ENCODE results near the gene SLC19A1. TPM values are rescaled to one million over a fixed set of nuclear protein-coding genes. Genes with fewer than 3 reads are reported as not detected.

The SLC19A1 gene
- total RNA-seq, 2 donors from 2014 or later = 4.7 to 6.1 TPM

- no peak for DNase-seq (ENCODE audit: low spot score)
- no peaks in the 10 kb centered on the region for H3K27me3 ChIP-seq (replicated peaks; ENCODE audit: insufficient read depth)
- H3K4me3 ChIP-seq = no peak overlapping the region
- no peak for ATAC-seq (ENCODE audit: insufficient number of reproducible peaks, low FRiP score, low read depth)
- H3K36me3 ChIP-seq = peaks cover 57% of the 10 kb centered on the region
- no peak overlapping the region for H3K27ac ChIP-seq
- TF ChIP-seq, protein P1, sequence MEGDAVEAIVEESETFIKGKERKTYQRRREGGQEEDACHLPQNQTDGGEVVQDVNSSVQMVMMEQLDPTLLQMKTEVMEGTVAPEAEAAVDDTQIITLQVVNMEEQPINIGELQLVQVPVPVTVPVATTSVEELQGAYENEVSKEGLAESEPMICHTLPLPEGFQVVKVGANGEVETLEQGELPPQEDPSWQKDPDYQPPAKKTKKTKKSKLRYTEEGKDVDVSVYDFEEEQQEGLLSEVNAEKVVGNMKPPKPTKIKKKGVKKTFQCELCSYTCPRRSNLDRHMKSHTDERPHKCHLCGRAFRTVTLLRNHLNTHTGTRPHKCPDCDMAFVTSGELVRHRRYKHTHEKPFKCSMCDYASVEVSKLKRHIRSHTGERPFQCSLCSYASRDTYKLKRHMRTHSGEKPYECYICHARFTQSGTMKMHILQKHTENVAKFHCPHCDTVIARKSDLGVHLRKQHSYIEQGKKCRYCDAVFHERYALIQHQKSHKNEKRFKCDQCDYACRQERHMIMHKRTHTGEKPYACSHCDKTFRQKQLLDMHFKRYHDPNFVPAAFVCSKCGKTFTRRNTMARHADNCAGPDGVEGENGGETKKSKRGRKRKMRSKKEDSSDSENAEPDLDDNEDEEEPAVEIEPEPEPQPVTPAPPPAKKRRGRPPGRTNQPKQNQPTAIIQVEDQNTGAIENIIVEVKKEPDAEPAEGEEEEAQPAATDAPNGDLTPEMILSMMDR (IDR thresholded peaks at IDR 0.05) = no peak
- no peaks in the 10 kb centered on the region for H3K9me3 ChIP-seq
- H3K4me1 ChIP-seq (ENCODE audit: control insufficient read depth in 1 of 2, low read depth in 2 of 2) = no peaks in the 10 kb centered on the region
These were observed 55.0 kb downstream of the SLC19A1 start for GRCh38 chr21:45487161-45487806.

GRCh38 chr21:45486443-45487160 lies 55.6 kb downstream of the SLC19A1 start:
- Histone ChIP-seq H3K4me1 (ENCODE audit: control insufficient read depth in 1 of 2, low read depth in 2 of 2) (no peaks in the 10 kb centered on the region), H3K36me3 (peaks cover 54% of the 10 kb centered on the region), H3K4me3 (no peak overlapping the region), H3K9me3 (no peaks in the 10 kb centered on the region), H3K27me3 (replicated peaks; ENCODE audit: insufficient read depth) (no peaks in the 10 kb centered on the region), H3K27ac (no peak overlapping the region)
- TF ChIP-seq, protein P1 (IDR thresholded peaks at IDR 0.05) = no peak
- no peak for ATAC-seq (ENCODE audit: insufficient number of reproducible peaks, low FRiP score, low read depth)
- no peak for DNase-seq (ENCODE audit: low spot score)

- ATAC-seq (ENCODE audit: insufficient number of reproducible peaks, low FRiP score, low read depth) (no peak), DNase-seq (ENCODE audit: low spot score) (no peak)
- Histone ChIP-seq H3K36me3 (peaks cover 51% of the 10 kb centered on the region), H3K4me1 (ENCODE audit: control insufficient read depth in 1 of 2, low read depth in 2 of 2) (no peaks in the 10 kb centered on the region), H3K27me3 (replicated peaks; ENCODE audit: insufficient read depth) (no peaks in the 10 kb centered on the region), H3K4me3 (no peak overlapping the region), H3K9me3 (no peaks in the 10 kb centered on the region), H3K27ac (no peak overlapping the region)
- TF ChIP-seq, protein P1 (IDR thresholded peaks at IDR 0.05) = no peak
These were observed 56.4 kb downstream of the SLC19A1 start for GRCh38 chr21:45485686-45486442.

- H3K9me3 ChIP-seq = no peaks in the 10 kb centered on the region
- H3K36me3 ChIP-seq = peaks cover 60% of the 10 kb centered on the region
- ATAC-seq (ENCODE audit: insufficient number of reproducible peaks, low FRiP score, low read depth) (no peak), DNase-seq (ENCODE audit: low spot score) (no peak)
- H3K4me1 ChIP-seq (ENCODE audit: control insufficient read depth in 1 of 2, low read depth in 2 of 2) = no peaks in the 10 kb centered on the region
- H3K27me3 ChIP-seq (replicated peaks; ENCODE audit: insufficient read depth) = no peaks in the 10 kb centered on the region
- TF ChIP-seq, protein P1 (IDR thresholded peaks at IDR 0.05) = no peak
- no peak overlapping the region for H3K4me3 ChIP-seq
- H3K27ac ChIP-seq = no peak overlapping the region
These were observed 57.9 kb downstream of the SLC19A1 start for GRCh38 chr21:45484318-45484717.
